ENCODE data around the gene ASPSCR1. TPM values are rescaled to one million over a fixed set of nuclear protein-coding genes. Genes with fewer than 3 reads are reported as not detected.

ASPSCR1 gene
- total RNA-seq, 1 experiment from 2014 or later, result 54.9 TPM

- CTCF ChIA-PET, result no interaction called here
- no peak for DNase-seq
- TSS peak; percentile 21 for BruUV-seq (replicated peaks)
- Histone ChIP-seq H4K20me1 (ENCODE audit: insufficient read depth) (no peaks in the 10 kb centered on the region), H3K79me2 (ENCODE audit: low read depth) (no peaks in the 10 kb centered on the region), H2AFZ (no peak overlapping the region), H3K9me2 (ENCODE audit: insufficient read depth) (no peaks in the 10 kb centered on the region), H3K9me3 (ENCODE audit: insufficient read depth, low read depth) (no peaks in the 10 kb centered on the region), H3K4me2 (no peak overlapping the region), H3K27ac (no peak overlapping the region), H3K4me1 (replicated peaks; ENCODE audit: insufficient read depth) (peaks cover 4% of the 10 kb centered on the region; the same call in 1 of the 2 replicates), H3K4me3 (no peak overlapping the region), H3K36me3 (ENCODE audit: low read depth) (no peaks in the 10 kb centered on the region), H3K27me3 (ENCODE audit: insufficient read depth, low read depth) (no peaks in the 10 kb centered on the region), H3F3A (ENCODE audit: insufficient read depth, low read depth) (no peaks in the 10 kb centered on the region; the same call in 1 of the 2 replicates)
- intact Hi-C loops (cut with micrococcal nuclease; ENCODE audit: unreplicated experiment), result no loop called here
- POLR2A ChIA-PET (ENCODE audit: unreplicated experiment), result interaction anchor here (0.5 to 0.6 kb wide), 2 partner anchors 90 to 202 kb away, joined by 3 to 14 read pairs; partner anchors contain the start of gene CENPX
- TF ChIP-seq, protein P1, sequence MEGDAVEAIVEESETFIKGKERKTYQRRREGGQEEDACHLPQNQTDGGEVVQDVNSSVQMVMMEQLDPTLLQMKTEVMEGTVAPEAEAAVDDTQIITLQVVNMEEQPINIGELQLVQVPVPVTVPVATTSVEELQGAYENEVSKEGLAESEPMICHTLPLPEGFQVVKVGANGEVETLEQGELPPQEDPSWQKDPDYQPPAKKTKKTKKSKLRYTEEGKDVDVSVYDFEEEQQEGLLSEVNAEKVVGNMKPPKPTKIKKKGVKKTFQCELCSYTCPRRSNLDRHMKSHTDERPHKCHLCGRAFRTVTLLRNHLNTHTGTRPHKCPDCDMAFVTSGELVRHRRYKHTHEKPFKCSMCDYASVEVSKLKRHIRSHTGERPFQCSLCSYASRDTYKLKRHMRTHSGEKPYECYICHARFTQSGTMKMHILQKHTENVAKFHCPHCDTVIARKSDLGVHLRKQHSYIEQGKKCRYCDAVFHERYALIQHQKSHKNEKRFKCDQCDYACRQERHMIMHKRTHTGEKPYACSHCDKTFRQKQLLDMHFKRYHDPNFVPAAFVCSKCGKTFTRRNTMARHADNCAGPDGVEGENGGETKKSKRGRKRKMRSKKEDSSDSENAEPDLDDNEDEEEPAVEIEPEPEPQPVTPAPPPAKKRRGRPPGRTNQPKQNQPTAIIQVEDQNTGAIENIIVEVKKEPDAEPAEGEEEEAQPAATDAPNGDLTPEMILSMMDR (conservative IDR thresholded peaks at IDR 0.05), result no peak
- TF ChIP-seq EZH2 (IDR thresholded peaks at IDR 0.05; ENCODE audit: low read depth), result no peak
Observed at GRCh38 chr17:81932333-81932983, 45.0 kb upstream of the ASPSCR1 start.

GRCh38 chr17:81933178-81933699, 44.2 kb upstream of the ASPSCR1 start:
- peaks cover 4% of the 10 kb centered on the region; the same call in 1 of the 2 replicates for H3K4me1 ChIP-seq (replicated peaks; ENCODE audit: insufficient read depth)
- POLR2A ChIA-PET (ENCODE audit: unreplicated experiment), result interaction anchor here (0.5 to 0.6 kb wide), 2 partner anchors 89 to 202 kb away, joined by 3 to 14 read pairs; partner anchors contain the start of gene CENPX
- intact Hi-C loops (cut with micrococcal nuclease; ENCODE audit: unreplicated experiment), result no loop called here

DNA sequence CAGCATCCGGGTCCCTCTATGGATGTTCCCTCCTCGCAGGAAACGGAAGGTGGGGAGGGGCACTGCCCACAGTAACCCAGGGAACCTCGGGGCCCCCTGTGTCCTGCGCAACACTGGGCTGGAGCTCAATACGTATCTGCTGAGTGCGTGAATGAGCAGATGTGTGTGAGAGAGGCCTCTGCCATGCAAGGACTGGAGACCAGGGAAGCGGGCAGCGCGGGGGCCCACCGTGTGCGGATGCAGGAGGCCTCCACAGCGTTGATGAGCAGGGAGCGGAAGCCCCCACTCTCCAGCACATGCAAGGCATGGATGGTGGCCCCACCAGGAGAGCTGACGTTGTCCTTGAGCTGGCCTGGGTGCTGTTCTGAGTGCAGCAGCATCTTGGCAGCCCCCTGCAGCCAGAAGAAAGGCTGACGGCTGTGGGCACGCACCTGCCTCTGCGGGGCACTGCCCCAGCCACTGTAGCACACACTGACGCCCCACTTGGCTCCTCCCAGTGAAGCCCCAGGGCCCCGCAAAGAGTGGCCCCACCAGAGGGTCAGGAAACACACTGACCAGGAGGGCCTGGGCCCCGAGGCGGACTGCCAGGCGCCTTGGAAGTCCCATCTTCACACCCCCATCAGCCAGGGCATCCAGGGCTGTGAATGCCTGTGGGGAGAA, 43.2 kb upstream of the ASPSCR1 start:
- no peaks in the 10 kb centered on the region for H3K79me2 ChIP-seq (ENCODE audit: low read depth)
- H3K4me2 ChIP-seq, result no peak overlapping the region
- POLR2A ChIA-PET (ENCODE audit: unreplicated experiment), result interaction anchor here (0.6 kb wide), 1 partner anchor 412 kb away, joined by 3 read pairs; no protein-coding TSS in a partner anchor
- no peak overlapping the region for H2AFZ ChIP-seq
- CTCF ChIA-PET, result no interaction called here
- no peaks in the 10 kb centered on the region for H3K9me2 ChIP-seq (ENCODE audit: insufficient read depth)
- intact Hi-C loops (cut with micrococcal nuclease; ENCODE audit: unreplicated experiment), result no loop called here
- H3F3A ChIP-seq (ENCODE audit: insufficient read depth, low read depth), result no peaks in the 10 kb centered on the region; the same call in 1 of the 2 replicates
- DNase-seq, result no peak
- no TSS peak for BruUV-seq (replicated peaks)
- H3K4me3 ChIP-seq, result no peak overlapping the region
- no peaks in the 10 kb centered on the region for H3K9me3 ChIP-seq (ENCODE audit: insufficient read depth, low read depth)
- TF ChIP-seq EZH2 (IDR thresholded peaks at IDR 0.05; ENCODE audit: low read depth), result no peak
- TF ChIP-seq, protein P1 (conservative IDR thresholded peaks at IDR 0.05), result no peak
- H3K27me3 ChIP-seq (ENCODE audit: insufficient read depth, low read depth), result no peaks in the 10 kb centered on the region
- H3K27ac ChIP-seq, result no peak overlapping the region
- H3K4me1 ChIP-seq (replicated peaks; ENCODE audit: insufficient read depth), result no peaks in the 10 kb centered on the region
- H4K20me1 ChIP-seq (ENCODE audit: insufficient read depth), result no peaks in the 10 kb centered on the region
- no peaks in the 10 kb centered on the region for H3K36me3 ChIP-seq (ENCODE audit: low read depth)

More at GRCh38 chr17:81933178-81933699, 44.2 kb upstream of the ASPSCR1 start:
- Histone ChIP-seq H3K4me2 (no peak overlapping the region), H3K9me2 (ENCODE audit: insufficient read depth) (no peaks in the 10 kb centered on the region), H4K20me1 (ENCODE audit: insufficient read depth) (no peaks in the 10 kb centered on the region), H3F3A (ENCODE audit: insufficient read depth, low read depth) (no peaks in the 10 kb centered on the region; the same call in 1 of the 2 replicates), H2AFZ (no peak overlapping the region), H3K27ac (no peak overlapping the region), H3K4me3 (no peak overlapping the region), H3K79me2 (ENCODE audit: low read depth) (no peaks in the 10 kb centered on the region), H3K27me3 (ENCODE audit: insufficient read depth, low read depth) (no peaks in the 10 kb centered on the region), H3K9me3 (ENCODE audit: insufficient read depth, low read depth) (no peaks in the 10 kb centered on the region), H3K36me3 (ENCODE audit: low read depth) (no peaks in the 10 kb centered on the region)
- DNase-seq, result no peak
- no TSS peak for BruUV-seq (replicated peaks)
- no peak for TF ChIP-seq EZH2 (IDR thresholded peaks at IDR 0.05; ENCODE audit: low read depth)
- TF ChIP-seq, protein P1 (conservative IDR thresholded peaks at IDR 0.05), result no peak
- CTCF ChIA-PET, result no interaction called here
